K562 (cell line): ENCODE data around the gene BSN.

Experiments used
- ADNP ChIP-seq: fragments of 200-800 bp; sonication (Bioruptor generic); IDR thresholded peaks from 2 replicates; pipeline ENCODE4 v1.6.1; 2016; ENCODE audit warnings: missing genetic modification characterization, missing compliant biosample characterization
- CREM ChIP-seq: IDR thresholded peaks from 2 replicates; pipeline ENCODE4 v1.6.1; 2014; ENCODE audit warnings: antibody characterized with exemption, low read depth
- CTCF ChIP-seq, 3 experiments: IDR thresholded peaks in 2 of 3; conservative IDR thresholded peaks in 1 of 3; 2 replicates each; pipeline ENCODE4 v1.5.1; 2011 to 2012; ENCODE audit warnings: low read length in 3 of 3, mild to moderate bottlenecking in 3 of 3, control low read depth in 2 of 3, improper control_type of control experiment in 1 of 3, inconsistent platforms in 1 of 3, low read depth in 1 of 3, mixed read lengths in 1 of 3, moderate library complexity in 1 of 3; ENCODE audit not compliant: insufficient read depth in 2 of 3
- FOXJ3 ChIP-seq: sonication (generic); formaldehyde crosslinking; IDR thresholded peaks from 2 replicates; pipeline ENCODE4 v1.4.0; 2020; ENCODE audit warnings: mild to moderate bottlenecking, missing genetic modification reagents
- NFYB ChIP-seq: IDR thresholded peaks from 2 replicates; pipeline ENCODE4 v1.6.1; 2011; ENCODE audit warnings: mild to moderate bottlenecking, moderate library complexity; ENCODE audit not compliant: insufficient read length; ENCODE audit errors: extremely low read depth
- POLR2A ChIP-seq: fragments of 450-650 bp; conservative IDR thresholded peaks from 2 replicates; pipeline ENCODE4 v1.6.1; 2016
- POLR3G ChIP-seq: IDR thresholded peaks from 2 replicates; pipeline ENCODE4 v1.6.1; 2011; ENCODE audit not compliant: insufficient read length, insufficient replicate concordance; ENCODE audit errors: extremely low read depth
- PTBP1 ChIP-seq: fragments of 200-400 bp; formaldehyde crosslinking; IDR thresholded peaks from 2 replicates; pipeline ENCODE4 v1.6.1; 2017; ENCODE audit warnings: low read depth, low read length
- RBM34 ChIP-seq: fragments of 200-400 bp; formaldehyde crosslinking; IDR thresholded peaks from 2 replicates; pipeline ENCODE4 v1.6.1; 2018; ENCODE audit warnings: low read length, borderline replicate concordance; ENCODE audit not compliant: insufficient read depth
- SAP30 ChIP-seq: fragments of 200-600 bp; sonication (generic); IDR thresholded peaks from 2 replicates; pipeline ENCODE4 v1.6.1; 2012; ENCODE audit warnings: borderline replicate concordance, low read depth, mild to moderate bottlenecking, moderate library complexity, low read length, control low read depth, inconsistent platforms; ENCODE audit not compliant: insufficient read depth, poor library complexity, severe bottlenecking
- TCF3 ChIP-seq: sonication (generic); formaldehyde crosslinking; IDR thresholded peaks from 2 replicates; pipeline ENCODE4 v1.4.0; 2020; ENCODE audit warnings: mild to moderate bottlenecking, missing genetic modification reagents
- U2AF1 ChIP-seq: fragments of 200-400 bp; formaldehyde crosslinking; optimal IDR thresholded peaks from 2 replicates; pipeline ENCODE3; 2017; ENCODE audit warnings: mild to moderate bottlenecking, low read depth, low read length, moderate library complexity
- ZNF407 ChIP-seq: fragments of 450-650 bp; IDR thresholded peaks from 2 replicates; pipeline ENCODE4 v1.6.1; 2016; ENCODE audit warnings: low read depth

- TF ChIP-seq TCF3 (CRISPR knock-in tag) (no peak), POLR3G (no peak), CREM (no peak), POLR2A (no peak), CTCF (IDR thresholded peaks at IDR 0.05 in 2 of 3, conservative IDR thresholded peaks at IDR 0.05 in 1 of 3; ENCODE audit: insufficient read depth in 2 of 3, low read depth in 1 of 3, low read length in 3 of 3) (no peak), FOXJ3 (CRISPR knock-in tag) (no peak), RBM34 (no peak), SAP30 (no peak), PTBP1 (no peak), NFYB (no peak), ZNF407 (no peak), ADNP (tag) (no peak), U2AF1 (no peak)
Measured at GRCh38 chr3:49593041-49593440, 38.8 kb downstream of the BSN start.
